ENCODE data around the gene LIN7C.
A peak's percentile ranks its signal among the peaks of the same experiment; 100 is the strongest.
"Not testable (repeated sequence)": the region's sequence is repeated elsewhere in the genome, so short reads cannot be mapped to it uniquely, and the experiment has no call there.

LIN7C gene

GRCh38 chr11:27452147-27452546 lies 54.4 kb downstream of the LIN7C start:
- no peak for DNase-seq (ENCODE audit: low read depth, low spot score)
- H3K27ac ChIP-seq = peak overlapping the region; percentile 14

- DNase-seq (ENCODE audit: low read depth, low spot score) = no peak
- H3K27ac ChIP-seq = peak overlapping the region; percentile 14
Measured at GRCh38 chr11:27451244-27451965, 55.2 kb downstream of the LIN7C start.

GRCh38 chr11:27448184-27448540 lies 58.4 kb downstream of the LIN7C start:
- peak overlapping the region; percentile 89 for H3K27ac ChIP-seq
- not testable (repeated sequence) for DNase-seq (ENCODE audit: low read depth, low spot score)

- H3K27ac ChIP-seq = peak overlapping the region; percentile 89
- DNase-seq (ENCODE audit: low read depth, low spot score) = no peak
Measured at GRCh38 chr11:27447288-27448183, 59.0 kb downstream of the LIN7C start.

- no peak overlapping the region for H3K27ac ChIP-seq
- no peak for DNase-seq (ENCODE audit: low read depth, low spot score)
Measured at GRCh38 chr11:27445625-27446024, 60.9 kb downstream of the LIN7C start.

- H3K27ac ChIP-seq = no peak overlapping the region
- no peak for DNase-seq (ENCODE audit: low read depth, low spot score)
Measured at GRCh38 chr11:27444801-27445215, 61.8 kb downstream of the LIN7C start.
